ENCODE results near the gene SKIC8.

The SKIC8 gene

GRCh38 chr15:78243058-78243457 is 56.4 kb downstream of the SKIC8 start:
- TF ChIP-seq CTCF (IDR thresholded peaks at IDR 0.05; ENCODE audit: low read depth, low read length) = no peak
- no peak for DNase-seq (ENCODE audit: extremely low read depth, low read depth)

GRCh38 chr15:78242128-78242527 is 57.3 kb downstream of the SKIC8 start:
- DNase-seq (ENCODE audit: extremely low read depth, low read depth) = no peak

GRCh38 chr15:78241017-78241416 is 58.4 kb downstream of the SKIC8 start:
- peak; percentile 32 for DNase-seq (ENCODE audit: extremely low read depth, low read depth)
- TF ChIP-seq CTCF (IDR thresholded peaks at IDR 0.05; ENCODE audit: low read depth, low read length) = peak; percentile 93

More at GRCh38 chr15:78242128-78242527, 57.3 kb downstream of the SKIC8 start:
- TF ChIP-seq CTCF (IDR thresholded peaks at IDR 0.05; ENCODE audit: low read depth, low read length) = peak; percentile 41

- TF ChIP-seq CTCF (IDR thresholded peaks at IDR 0.05; ENCODE audit: low read depth, low read length) = no peak
- DNase-seq (ENCODE audit: extremely low read depth, low read depth) = no peak
Measured at GRCh38 chr15:78239811-78240210, 59.6 kb downstream of the SKIC8 start.

- no peak for TF ChIP-seq CTCF (IDR thresholded peaks at IDR 0.05; ENCODE audit: low read depth, low read length)
- no peak for DNase-seq (ENCODE audit: extremely low read depth, low read depth)
Measured at GRCh38 chr15:78237146-78237545, 62.3 kb downstream of the SKIC8 start.

GRCh38 chr15:78236491-78236890 is 62.9 kb downstream of the SKIC8 start:
- no peak for DNase-seq (ENCODE audit: extremely low read depth, low read depth)
- TF ChIP-seq CTCF (IDR thresholded peaks at IDR 0.05; ENCODE audit: low read depth, low read length) = no peak

- no peak for TF ChIP-seq CTCF (IDR thresholded peaks at IDR 0.05; ENCODE audit: low read depth, low read length)
- no peak for DNase-seq (ENCODE audit: extremely low read depth, low read depth)
Measured at GRCh38 chr15:78234515-78235040, 64.8 kb downstream of the SKIC8 start, which contains the start of gene ACSBG1. Gene ACSBG1, minus strand, starts transcription at chr15:78234565. Its CDS starts 64 bp downstream, at chr15:78234501.

All from AG09319 (cell line).